HK-2 (cell line): ENCODE results near the gene GTF2H4.
"Not testable (repeated sequence)": the region's sequence is repeated elsewhere in the genome, so short reads cannot be mapped to it uniquely, and the experiment has no call there.

Experiments used
- DNase-seq: peaks from one replicate; pipeline ENCODE4 v3.0.0-alpha.2; 2018; ENCODE audit not compliant: unreplicated experiment

GTF2H4 gene

GRCh38 chr6:30894935-30895334, 13.1 kb upstream of the GTF2H4 start:
- no peak for DNase-seq

DNA sequence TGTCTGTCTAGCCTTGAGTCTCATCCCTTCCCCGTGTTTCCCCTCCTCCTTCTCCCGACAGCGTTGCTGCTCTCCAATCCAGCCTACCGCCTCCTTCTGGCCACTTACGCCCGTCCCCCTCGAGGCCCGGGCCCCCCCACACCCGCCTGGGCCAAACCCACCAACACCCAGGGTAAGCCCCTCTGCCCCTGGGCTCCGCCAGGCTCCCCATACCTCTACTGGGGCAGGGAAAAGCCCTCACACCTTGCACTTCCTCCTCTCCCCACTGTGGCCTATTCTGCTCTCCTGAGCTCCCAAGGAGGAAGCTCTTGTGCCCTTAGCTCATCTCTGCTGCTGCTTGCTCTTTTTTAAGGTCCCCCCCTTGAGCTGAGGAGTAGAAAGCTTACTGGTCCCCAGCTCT, 12.7 kb upstream of the GTF2H4 start:
- no peak for DNase-seq

DNA sequence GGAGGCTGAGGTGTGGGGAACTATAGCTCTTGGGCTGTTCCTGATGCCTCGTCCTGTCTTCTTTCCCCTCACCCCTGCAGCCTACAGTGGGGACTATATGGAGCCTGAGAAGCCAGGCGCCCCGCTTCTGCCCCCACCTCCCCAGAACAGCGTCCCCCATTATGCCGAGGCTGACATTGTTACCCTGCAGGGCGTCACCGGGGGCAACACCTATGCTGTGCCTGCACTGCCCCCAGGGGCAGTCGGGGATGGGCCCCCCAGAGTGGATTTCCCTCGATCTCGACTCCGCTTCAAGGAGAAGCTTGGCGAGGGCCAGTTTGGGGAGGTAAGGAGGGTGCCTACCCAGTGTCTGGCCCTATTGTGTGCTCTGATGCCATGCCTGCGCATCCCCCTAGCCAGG, 11.5 kb upstream of the GTF2H4 start:
- no peak for DNase-seq

- DNase-seq = no peak
Measured at GRCh38 chr6:30897882-30898281, 10.1 kb upstream of the GTF2H4 start.

GRCh38 chr6:30898750-30899360, 9.2 kb upstream of the GTF2H4 start:
- DNase-seq = no peak

DNA sequence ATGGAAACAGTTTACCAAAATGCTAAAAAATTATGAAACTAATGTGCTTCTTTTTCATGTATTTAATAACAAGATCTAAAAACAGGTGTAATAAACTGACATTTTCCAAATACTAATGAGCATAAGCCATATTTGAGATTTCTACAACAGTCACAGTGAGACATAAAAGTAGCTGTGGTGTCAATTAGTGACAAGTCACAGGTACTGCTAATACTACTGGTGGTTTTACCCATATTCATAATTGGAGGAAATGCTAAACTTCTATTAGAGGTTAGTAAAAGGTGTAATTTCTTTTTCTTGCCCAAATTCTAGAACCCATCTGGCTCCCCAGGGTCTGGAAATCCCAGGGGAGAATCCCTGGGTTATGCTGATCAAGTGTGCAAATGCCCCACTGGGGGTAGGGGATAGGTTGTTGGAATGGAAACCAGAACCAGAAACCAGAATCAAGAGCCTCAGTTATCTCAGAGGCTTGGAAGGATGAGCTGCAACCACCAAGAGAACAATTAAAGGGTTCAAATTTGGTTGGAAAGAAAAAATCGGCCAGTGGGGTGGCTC, 7.1 kb upstream of the GTF2H4 start:
- DNase-seq = no peak

DNA sequence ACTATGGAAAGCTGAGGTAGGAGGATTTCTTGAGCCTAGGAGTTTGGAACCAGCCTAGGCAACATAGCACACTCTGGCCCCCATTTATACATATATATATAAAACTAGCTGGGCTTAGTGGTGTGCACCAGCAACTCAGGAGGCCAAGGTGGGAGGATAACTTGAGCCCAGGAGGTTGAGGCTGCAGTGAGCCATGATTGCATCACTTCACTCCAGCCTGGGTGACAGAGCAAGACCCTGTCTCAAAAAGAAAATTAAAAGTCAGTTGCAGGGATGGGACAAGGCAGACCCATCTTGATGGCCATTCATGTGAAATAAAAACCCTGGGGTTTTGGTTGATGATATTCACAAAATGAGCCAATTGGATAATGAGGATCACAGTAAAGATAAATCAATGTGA, 6.6 kb upstream of the GTF2H4 start:
- no peak for DNase-seq

DNA sequence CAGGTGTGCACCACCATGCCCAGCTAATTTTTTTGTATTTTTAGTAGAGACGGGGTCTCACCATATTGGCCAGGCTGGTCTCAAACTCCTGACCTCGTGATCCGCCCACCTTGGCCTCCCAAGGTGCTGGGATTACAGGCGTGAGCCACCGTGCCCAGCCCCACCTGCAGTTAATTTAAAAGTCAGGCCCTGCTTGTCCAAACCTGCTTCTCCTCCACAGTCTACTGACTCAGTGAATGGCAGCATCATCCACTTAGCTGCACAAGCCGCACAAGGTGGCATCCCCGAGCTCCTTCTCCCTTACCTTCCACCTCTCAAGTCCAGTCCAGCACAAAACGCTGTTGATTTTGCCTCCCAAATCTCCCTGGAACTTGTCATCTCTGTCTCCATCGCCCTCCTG, 5.8 kb upstream of the GTF2H4 start:
- not testable (repeated sequence) for DNase-seq

DNA sequence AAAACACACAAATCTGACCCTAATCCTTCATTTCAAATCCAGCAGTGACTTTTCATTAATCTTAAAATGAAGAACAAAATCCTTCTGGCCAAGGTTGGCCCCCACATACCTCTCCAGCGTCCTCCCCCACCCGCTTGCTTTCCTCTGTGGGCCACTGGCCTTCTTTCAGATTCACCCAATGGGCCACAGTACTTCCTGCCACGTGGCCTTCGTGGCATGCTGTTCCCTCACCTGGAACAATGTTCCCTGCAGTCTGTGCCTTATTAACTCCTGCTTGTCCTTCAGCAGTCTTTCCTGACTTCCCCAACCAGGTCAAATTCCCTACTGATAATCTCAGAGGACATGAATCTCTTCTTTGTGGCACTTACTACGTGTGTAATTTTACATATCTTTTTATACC, 5.3 kb upstream of the GTF2H4 start:
- no peak for DNase-seq

- DNase-seq = no peak
Measured at GRCh38 chr6:30903236-30903635, 4.8 kb upstream of the GTF2H4 start.

- DNase-seq = not testable (repeated sequence)
Measured at GRCh38 chr6:30907290-30907757, 683 bp upstream of the GTF2H4 start.

- no peak for DNase-seq
Measured at GRCh38 chr6:30908700-30909099, 693 bp downstream of the GTF2H4 start.

DNA sequence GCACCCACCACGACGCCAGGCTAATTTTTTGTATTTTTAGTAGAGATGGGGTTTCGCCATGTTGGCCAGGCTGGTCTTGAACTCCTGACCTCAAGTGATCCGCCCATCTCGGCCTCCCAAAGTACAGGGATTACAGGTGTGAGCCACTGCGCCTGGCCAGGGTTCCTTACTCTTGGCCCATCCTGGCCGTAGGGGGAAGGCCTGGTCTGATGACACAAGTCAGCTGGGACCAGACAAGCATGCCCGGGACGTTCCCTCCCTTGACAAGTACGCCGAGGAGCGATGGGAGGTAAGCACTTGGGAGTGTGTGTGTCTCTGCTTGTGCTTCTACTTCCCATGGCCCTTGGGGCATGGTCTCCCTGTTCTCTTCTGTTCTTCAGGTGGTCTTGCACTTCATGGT, 2.5 kb downstream of the GTF2H4 start:
- not testable (repeated sequence) for DNase-seq

DNA sequence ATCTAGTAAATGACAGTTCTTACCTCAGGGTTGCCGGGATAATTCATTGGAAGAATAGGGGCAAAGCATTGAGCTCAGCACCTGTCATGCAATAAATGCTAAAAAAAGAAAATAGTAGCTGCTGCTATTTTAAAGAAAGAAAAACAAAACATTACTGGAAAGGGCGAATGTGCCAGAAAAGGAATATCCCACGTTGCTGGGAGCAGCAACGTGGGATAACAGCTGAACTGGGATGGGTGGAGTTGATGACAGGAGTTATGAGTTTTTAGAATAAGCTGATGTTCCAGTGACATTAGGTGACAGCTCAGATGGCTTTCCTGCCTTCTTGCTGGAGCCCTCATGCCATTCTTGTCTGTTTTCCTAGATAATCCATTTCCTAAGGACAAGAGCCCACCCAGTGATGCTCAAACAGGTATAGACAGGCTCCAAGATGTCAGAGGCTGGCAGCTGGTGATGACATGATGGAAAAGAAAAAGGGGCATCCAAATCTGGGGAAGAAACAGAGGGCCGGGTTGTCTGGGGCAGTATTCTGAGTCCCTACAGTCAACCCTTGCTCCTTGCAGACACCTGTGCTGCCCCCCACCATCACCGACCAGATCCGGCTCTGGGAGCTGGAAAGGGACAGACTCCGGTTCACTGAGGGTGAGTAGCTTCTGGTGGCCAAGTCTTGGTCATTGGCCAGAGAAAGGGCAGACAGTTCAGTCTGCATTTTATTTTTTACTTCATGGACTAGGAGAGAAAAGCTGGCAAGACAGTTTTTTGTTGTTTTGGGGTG, 4.9 kb downstream of the GTF2H4 start:
- no peak for DNase-seq

- DNase-seq = no peak
Measured at GRCh38 chr6:30913721-30914075, 5.7 kb downstream of the GTF2H4 start.

GRCh38 chr6:30914076-30914853, 6.3 kb downstream of the GTF2H4 start, which contains the start of gene VARS2:
Gene VARS2 (plus strand): TSS chr6:30914238. CDS start chr6:30914837, 599 bp downstream.
- peak; percentile 92 for DNase-seq

DNA sequence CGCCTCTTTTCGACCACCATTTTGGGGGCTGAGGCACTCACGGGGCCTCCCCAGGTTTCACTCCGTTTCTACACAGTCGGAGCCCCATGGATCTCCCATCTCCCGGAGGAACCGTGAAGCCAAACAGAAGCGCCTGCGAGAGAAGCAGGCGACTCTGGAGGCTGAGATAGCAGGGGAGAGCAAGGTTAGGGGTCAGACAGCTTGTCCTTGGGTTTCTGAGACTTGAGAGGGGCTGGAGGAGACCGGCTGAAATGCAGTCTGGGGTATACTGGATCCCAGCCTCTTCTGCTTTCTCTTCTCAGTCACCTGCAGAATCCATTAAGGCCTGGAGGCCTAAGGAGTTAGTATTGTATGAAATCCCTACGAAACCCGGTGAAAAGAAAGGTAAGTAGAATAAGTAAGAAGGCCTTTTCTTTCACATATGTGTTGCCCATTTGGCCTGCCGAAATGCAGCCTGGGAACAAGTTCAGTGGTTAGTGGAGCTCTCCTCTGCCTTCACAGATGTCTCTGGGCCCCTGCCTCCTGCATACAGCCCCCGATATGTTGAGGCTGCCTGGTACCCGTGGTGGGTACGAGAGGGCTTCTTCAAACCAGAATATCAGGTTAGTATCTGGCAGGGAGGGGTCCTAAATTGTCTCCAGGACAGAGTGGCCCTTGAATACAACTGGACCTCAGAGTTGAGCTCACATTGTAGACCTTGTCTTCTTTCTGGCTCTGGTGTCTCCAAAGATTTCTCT, 7.0 kb downstream of the GTF2H4 start:
- DNase-seq = no peak

- DNase-seq = no peak
Measured at GRCh38 chr6:30915591-30915946, 7.6 kb downstream of the GTF2H4 start.

DNA sequence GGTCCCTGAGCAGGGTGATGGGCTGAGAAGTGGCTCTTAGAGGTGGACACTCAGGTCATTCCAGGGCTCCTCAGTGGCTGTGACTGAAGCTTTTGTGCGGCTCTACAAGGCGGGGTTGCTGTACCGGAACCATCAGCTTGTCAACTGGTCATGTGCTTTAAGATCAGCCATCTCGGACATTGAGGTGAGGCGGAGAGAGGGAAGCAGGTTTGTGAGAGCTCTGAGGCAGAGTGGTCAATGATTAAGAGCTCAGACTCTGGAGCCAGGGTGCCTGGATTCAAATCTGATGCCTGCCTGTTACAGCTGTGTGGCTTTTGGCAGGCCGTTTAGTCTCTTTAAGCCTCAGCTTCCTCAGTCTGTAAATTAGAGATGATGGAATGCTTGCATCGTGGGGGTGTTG, 9.0 kb downstream of the GTF2H4 start:
- no peak for DNase-seq

DNA sequence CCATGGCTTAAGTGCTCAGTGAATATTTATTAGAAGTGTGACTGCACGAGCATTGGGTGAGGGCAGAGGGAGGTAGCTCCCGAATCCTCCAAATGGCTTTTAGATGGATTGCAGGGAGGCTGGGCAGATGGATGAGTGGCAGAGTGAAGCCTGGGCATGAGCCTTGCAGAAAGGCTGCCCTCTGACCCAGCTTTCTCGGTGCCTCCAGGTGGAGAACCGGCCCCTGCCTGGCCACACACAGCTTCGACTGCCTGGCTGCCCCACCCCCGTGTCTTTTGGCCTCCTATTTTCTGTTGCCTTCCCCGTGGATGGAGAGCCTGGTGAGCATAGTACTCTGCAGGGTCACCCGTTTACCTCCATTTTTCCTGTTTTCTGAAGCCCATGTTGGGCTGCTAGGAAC, 9.5 kb downstream of the GTF2H4 start:
- DNase-seq = no peak

- DNase-seq = no peak
Measured at GRCh38 chr6:30918670-30919069, 10.7 kb downstream of the GTF2H4 start.

- no peak for DNase-seq
Measured at GRCh38 chr6:30922447-30922852, 14.4 kb downstream of the GTF2H4 start.
